ENCODE data around the gene TOMM20.
"Not testable (repeated sequence)": the region's sequence is repeated elsewhere in the genome, so short reads cannot be mapped to it uniquely, and the experiment has no call there.

Gene TOMM20

DNA sequence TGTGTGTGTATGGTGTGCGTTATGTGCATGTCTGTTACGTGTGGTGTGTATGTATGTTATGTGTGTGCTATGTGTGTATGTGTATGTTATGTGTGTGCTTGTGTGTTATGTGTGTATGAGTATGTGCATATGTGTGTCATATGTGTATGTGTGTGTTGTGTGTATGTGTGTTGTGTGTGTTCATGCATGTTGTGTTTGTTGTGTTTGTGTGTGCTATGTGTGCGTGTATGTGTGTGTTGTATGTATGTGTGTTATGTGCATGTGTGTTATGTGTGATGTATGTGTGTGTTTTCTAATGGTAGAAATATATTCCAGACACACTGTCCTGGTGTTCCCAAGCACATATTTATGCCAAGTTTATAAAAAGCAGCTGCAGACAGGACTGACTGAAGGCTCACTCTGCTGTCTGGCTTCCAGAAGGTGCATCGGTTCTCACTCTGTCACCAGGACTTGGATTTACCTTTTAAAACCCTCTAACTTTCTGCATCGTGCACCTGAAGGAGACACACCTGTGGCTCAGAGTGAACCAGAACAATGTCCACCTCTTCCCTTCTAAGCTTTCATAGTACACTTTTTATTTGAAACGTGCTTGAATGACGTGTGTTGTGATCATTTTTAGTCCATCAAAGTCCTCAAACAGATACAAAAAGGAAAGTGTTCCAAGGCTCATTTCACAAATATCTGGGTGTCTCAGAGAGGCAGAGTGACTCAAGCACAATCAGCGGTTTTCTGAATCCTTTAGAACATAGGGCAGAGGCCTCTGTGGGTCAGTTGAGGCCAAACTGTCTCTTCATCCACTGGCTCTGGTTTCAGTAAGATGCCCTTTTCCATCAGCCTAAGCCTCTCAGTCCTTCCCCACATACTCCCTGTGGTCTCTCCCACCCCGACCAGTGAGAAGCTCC, 49.9 kb downstream of the TOMM20 start:
- DNase-seq (ENCODE audit: low read depth, low spot score), result no peak

DNA sequence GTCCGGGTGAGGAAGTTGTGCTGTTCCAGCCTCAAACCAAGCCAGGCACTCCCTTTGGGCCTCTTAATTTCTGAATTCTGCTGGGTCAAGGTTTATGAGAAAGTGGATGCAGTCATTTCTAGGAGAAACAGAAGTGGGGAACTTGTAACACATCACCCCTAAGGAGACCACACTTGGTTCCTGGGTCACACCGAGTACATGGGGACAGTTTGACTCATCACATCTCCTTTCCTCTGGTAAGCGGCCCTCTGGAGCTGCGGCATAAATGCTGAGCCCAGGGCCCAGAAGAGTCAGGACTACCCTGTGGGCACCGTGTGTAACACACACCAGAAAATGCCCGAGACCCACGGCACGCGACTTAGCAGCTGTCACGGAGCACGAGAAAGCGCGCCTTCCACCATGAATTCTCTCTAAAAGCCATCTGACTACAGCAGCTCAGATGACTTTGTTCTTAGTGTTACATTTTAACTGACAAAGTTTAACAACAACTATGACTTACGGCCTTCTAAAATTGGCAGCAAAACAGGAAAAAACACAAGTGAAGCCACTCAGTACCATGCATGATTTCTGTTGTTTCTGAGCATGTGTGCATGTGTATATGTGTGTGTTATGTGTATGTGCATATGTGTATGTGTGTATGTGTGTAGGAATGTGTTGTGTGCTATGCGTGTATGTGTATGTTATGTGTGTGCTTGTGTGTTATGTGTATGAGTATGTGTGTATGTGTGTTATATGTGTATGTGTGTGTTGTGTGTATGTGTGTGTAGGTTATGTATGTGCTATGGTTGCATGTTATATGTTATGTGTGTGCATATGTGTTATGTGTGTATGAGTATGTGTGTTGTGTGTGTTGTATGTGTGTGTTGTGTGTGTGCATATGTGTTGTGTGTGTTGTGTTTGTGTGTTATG, 50.8 kb downstream of the TOMM20 start:
- no peak for DNase-seq (ENCODE audit: low read depth, low spot score)

DNA sequence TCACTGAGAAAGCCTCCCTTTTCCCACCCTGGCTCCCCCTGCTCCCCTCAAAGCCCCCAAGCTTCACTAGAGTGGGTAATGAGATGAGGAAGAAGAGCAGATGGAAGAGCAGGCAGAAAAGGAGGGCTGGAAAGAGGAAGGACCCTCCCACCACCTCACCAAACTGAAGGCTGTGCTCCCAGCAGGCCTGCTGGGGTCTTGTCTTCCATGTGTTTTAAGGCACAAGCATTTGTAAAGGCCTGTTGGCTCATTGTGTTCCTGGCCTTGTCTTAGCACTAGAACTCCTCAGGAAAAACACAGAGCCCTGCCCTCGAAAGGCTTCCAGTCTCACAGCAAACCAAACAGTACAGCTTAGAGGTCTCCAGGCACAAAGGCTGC, 51.5 kb downstream of the TOMM20 start:
- DNase-seq (ENCODE audit: low read depth, low spot score), result no peak

DNA sequence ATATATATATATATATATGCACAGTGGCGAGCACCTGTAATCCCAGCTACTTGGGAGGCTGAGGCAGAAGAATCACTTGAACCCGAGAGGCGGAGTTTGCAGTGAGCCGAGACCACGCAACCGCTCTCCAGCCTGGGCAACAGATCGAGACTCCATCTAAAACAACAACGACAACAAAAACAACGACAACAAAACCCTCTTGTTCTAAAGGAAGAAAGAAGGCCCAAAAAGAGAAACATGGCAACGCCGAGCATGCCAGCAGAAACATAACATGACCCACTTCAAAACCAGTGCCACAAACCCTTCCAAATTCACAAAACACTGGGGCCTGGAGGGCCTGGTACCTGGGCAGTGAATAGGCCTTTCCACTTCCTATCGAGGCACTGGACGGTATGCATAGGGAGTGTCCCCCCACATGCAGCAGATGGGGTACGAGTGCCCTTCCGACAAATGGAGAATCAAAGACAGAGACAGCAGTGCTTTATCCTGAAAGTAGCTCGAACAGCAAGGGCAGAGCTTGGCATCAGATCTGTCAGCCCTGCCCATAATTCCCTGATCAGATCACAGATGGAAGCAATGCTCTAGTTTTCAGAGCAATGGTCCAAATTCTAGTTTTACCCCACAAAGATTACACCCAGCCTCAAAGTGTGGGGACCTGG, 52.0 kb downstream of the TOMM20 start:
- no peak for DNase-seq (ENCODE audit: low read depth, low spot score)

DNA sequence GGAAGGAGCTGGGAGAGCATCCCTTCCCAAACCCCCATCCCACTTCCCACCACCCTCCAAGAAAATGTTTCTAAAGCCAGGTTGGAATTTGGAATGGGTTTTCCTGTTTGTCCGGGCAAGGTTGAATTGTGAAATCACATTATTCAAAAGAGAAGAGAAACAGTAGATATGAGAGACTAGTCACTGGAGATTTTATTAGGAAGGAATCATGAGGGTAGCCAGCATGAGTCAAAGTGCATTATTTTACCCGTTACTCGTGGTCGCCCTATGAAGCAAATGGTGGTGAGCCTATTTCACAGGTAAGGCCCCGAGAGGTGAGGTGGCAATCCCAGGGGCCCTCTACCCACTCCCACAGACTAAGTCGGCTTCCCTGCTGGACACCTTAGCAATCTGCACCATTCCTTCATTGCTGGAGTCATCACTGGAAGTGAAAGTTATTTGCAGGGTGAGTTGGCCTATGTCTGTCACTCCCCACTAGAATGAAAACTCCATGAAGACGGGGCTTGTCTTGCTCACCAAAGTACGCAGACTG, 52.8 kb downstream of the TOMM20 start:
- no peak for DNase-seq (ENCODE audit: low read depth, low spot score)

DNA sequence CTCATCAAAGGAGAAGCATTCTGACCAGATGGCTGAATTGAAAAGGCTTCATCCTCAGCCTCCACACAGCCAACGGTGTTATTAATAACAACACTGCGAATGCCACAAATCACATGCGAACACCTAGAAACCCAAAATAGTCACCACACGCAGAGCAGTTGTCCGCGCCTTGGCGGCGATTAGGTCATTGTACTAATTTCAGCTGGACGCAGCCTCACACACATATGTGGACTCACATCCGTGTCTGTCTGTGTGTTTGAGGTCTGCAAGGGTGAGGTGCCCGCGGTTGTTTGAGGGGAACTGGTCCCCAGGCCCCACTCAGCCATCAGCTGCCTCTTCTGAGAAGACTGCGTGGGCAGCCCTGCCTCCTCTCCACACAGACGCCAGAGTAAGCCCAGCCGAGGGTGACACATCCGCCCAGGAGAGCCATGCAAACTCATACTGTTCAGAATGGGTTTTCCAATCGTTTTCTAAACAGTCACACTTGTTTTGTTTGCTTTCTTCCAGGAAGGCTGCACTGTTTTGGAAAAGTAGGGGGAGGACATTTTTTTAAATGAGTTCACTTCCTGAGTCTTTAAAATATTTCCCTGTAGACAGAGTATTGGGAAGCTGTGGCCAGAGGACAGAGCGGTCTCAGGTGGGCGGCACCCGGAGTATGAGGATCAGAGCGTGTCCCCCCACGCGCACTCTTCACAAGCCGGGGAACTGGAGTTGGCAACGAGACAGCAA, 53.4 kb downstream of the TOMM20 start:
- no peak for DNase-seq (ENCODE audit: low read depth, low spot score)

DNA sequence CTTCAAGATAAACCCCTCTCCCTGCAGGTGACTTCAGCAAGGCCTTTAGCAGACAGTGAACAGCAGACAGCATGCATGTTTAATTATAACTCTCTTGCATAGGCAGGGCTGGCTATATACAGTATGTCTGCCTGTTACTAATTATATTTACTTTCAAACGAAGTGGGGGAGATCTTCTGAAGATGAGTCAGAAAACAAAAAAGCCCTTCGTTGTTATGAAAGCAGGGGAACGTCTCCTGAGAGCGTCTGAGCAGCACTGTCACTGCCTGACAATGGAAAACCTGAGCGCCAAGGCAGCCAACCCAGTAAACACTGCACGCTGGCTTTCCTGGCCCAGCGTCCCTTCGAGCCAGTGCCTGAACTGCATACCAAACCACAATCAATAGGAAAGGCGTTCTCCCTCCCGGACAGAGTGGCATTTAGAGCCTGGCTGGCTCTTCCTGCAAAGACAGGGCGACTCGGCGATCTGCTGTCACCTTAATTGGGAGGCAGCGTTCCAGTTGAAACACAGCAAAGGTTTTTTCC, 54.1 kb downstream of the TOMM20 start:
- DNase-seq (ENCODE audit: low read depth, low spot score), result no peak

DNA sequence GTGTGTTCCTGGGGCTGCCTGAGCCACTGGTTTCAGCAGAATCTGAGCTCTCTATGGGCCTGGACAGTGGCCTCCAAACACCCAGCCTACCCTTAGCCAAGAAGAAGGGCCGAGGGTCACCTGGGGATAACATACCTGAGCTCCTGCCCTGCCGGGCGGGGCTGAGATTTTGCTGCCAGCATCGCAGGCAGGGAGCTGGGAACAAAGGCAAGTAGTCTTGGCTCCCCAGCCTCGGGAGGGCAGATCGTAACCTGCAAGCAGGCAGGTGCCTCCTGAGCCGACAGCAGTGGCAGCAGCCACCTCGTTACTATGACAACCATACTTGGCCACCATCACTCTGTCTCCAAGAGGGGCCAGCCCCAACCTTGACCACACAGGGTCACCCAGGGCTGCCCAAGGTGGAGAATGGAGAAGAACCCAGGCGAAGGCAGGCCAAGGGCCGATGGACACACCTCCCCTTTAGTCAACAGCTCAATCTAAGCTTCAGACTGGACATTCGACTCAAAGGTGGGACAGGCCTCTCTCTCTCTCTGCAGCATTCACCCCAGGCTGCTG, 54.6 kb downstream of the TOMM20 start:
- no peak for DNase-seq (ENCODE audit: low read depth, low spot score)

DNA sequence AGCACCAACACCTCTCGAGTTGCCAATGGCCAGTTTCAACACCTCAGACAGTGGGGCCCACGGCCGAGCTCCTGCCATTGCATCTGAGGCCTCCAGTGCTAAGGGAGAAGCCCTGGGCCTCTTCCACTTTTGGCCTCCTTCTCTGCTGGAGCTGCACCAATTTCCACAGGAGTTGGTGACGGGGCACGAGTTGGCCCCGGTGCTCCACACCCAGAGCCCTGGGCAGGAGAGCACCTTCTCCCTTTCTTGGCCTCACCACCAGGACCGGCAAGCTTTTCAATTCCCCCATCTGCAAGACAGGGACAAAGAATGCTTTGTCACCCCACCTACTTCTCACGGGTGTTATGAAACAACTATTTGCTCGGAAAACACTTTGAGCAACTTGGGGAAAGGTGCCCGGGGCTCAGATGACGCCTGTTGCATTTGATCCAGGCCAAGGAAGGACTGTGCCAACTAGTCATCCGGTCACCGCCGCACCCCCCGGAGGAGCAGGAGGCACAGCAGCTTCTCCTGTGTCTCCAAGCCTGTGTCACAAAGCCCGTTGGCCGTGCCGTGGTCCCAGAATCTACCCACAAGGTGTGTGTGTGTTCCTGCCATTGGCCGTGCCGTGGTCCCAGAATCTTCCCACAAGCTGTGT, 55.2 kb downstream of the TOMM20 start:
- no peak for DNase-seq (ENCODE audit: low read depth, low spot score)

DNA sequence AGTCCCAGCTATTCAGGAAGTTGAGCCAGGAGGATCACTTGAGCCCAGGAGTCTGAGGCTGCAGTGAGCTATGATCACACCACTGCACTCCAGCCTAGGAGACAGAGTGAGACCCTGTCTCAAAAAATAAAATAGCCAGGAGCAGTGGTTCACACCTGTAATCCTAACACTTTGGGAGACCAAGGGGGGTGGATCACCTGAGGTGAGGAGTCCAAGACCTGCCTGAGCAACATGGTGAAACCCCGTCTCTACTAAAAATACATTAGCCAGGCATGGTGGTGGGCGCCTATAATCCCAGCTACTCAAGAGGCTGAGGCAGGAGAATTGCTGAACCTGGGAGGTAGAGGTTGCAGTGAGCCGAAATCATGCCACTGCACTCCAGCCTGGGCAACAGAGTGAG, 56.1 kb downstream of the TOMM20 start:
- DNase-seq (ENCODE audit: low read depth, low spot score), result not testable (repeated sequence)

DNA sequence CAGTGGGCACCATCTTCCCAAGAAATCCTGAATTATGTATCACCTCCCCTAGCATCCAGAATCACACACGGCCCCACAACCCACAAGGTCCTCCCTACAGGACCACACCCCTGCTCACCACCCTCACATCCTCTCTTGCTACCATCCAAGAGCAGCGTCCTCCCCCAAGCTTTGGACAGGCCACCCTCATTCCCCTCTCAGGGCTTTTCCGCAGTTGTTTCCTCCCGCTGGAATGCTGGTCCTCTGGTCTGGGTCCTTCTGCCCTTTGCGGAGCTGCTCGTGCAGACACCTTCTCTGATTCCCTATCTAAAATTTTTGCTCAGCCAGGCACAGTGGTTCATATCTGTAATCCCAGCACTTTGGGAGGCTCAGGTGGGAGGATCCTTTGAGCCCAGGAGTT, 56.5 kb downstream of the TOMM20 start:
- no peak for DNase-seq (ENCODE audit: low read depth, low spot score)

DNA sequence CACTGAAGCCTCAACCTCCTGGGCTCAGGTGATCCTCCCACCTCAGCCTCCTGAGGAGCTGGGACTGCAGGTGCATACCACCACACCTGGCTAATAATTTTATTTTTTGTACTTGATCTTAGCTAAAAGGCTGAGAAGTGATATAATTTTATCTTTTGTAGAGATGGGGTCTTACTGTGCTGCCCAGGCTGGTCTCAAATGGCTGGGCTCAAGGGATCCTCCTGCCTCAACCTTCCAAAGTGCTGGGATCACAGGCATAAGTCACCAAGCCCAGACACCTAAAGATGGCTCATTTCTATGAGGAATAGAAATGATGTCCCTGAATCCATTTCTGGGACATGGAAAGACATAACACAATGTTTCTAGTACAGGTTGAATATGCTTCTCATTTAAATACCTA, 57.8 kb downstream of the TOMM20 start:
- no peak for DNase-seq (ENCODE audit: low read depth, low spot score)

DNA sequence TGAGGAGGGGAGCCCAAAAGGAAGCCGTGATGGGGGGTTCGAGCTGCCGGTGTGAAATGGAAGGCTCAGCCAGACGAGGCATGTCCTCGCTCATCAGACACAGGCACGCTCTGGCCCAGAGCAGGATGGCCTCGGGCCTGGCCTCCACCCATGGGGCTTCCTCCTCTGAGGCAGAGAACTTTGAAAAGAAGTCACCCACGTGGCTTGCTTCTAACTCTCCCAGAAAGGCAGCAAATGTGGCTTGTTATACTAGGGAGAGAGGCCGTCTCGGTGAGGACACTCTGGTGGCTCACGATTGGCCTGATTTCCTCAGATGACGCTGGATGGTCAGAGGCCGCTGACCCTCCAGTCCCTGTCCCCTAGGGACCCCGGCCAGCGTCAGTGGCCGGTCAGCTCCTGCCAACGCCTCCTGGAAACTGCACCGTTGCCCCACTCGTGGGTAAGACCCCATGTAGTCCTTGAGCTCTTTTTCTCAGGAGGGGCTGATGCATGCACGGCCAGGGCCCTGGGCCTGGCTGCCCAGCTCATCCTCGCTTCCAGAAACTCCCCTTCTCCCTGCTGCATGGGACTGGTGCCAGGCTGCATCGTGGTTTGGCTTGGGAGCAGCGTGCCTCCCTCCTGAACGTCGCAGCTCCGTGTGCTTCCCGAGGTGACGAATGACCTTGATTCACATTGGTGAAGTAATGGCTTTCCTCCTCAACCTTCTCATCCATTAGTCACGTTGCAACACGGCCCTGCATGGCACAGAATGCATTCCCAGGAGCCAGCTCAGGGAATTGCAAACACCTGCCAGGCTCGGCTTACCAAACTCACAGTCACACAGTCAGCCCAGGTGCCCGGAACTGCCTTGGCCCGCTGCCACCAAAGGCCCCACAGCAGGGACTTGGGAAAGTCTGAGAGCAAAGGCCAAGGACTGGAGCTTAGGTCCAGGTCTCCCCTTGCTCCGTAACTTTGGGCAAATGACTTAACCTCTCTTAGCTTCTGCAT, 58.8 kb downstream of the TOMM20 start:
- DNase-seq (ENCODE audit: low read depth, low spot score), result no peak

DNA sequence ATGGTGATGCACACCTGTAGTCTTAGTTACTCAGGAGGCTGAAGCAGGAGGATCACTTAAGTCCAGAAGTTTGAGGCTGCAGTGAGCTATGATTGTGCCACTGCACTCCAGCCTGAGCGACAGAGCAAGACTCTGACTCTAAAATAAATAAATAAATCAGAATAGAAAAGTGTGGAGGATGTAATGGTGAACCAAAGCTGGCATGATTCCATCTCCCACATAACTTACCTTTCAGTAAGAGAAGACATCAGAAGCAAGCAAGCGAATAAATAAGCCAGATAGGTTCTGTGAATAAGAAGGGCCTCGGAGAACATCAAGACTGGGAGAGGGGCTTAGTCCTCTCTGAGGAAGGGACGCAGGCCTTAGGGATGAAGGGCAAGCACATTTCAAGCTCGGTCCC, 59.5 kb downstream of the TOMM20 start:
- DNase-seq (ENCODE audit: low read depth, low spot score), result no peak

DNA sequence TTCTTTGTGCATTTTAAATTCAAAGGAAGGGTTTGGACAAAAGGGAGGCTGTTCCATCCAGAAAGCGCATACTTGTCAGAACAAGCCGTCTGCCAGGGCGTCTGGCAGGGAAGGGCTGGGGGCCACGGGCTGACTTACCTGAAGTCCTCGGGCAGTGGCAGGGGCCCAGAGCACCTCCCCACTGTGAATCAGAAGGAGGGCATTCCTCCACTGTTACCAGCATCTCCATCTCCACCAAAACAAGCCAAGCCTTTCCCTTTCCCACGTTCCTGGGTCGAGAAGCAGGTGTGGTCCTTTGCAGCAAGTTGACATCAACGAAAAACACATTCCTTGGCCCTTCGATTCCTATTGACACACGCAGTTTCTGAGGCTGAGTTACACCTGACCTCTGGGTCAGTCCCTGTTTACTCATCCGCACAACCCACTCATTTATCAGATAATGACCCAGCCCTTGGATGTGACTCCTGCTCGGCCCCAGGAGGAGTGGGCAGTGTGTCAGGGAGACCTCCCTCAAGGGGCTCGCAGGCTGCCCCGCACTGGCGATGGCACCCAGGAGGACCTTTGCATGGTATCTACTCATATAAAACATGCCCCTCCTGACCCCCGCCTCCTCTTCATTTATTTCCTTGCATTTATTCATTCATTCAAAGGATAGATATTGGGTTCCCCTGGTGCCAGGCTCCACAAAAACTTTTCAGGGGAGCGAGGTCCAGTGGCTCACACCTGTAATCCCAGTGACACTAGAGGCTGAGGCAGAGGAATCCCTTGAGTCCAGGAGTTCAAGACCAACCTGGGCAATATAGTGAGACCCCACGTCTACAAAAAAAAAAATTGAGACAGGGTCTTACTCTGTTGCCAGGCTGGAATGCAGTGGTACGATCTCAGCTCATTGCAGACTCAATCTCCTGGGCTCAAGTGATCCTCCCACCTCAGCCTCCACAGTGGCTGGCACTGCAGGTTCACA, 60.2 kb downstream of the TOMM20 start:
- no peak for DNase-seq (ENCODE audit: low read depth, low spot score)

DNA sequence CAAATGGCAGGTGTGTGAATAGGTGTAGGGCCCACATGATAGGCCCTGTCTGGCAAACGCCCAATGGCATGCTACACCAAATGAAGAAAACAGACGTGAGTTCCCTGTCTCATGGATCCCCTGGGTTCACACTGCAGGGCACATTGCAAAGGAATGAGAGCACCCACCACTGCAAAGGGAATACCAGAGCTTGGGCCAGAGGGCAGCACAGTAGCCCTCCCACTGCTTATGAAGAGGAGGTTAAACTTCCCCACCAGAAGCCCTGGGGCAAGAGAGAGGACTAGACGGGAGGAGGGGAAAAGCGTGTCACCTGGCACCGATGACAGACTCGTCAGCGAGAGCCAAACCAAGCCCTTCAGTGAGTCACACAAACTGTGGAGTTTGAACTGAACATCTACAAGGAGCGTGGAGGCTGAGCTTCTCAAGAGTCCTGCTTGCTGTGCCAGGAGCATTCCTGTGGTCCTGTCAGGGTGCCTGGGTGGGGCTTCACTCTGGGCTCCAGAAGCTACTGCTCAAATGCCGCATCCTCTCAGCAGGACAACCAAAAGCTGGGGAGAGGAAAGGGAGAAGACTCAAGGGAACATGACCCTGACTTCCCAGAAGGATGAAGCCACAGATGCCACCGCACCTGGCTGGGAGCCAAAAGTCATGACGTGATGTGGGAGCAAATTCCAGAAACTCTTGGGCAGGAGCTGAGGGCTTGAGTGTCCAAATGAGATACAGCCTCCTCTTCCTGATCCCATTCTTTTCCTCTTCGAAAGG, 61.1 kb downstream of the TOMM20 start:
- peak; percentile 82 for DNase-seq (ENCODE audit: low read depth, low spot score)
